HepG2 (cell line): Measurements from ENCODE around the gene MYH10. TPM values are rescaled to one million over a fixed set of nuclear protein-coding genes. Genes with fewer than 3 reads are reported as not detected.

ENCODE experiments used
- ATAC-seq: fragments of 200-7000 bp; cut with Tn5 transposase; 3 replicates; pipeline ENCODE4 v1.9.1; 2020; ENCODE audit warnings: mild to moderate bottlenecking, moderate library complexity
- BruUV-seq: library from RNA; stranded (reverse); fragments of 400-500 nt; replicated peaks from 2 replicates; lab custom pipeline; 2021; lab: Mats Ljungman, UMichigan
- CTCF ChIA-PET: fragments of 300-600 bp; formaldehyde crosslinking; extraction: SDS; loops from one replicate; lab custom pipeline; 2021; ENCODE audit warnings: low total read pairs, inconsistent platforms, low intra/inter-chr PET ratio; lab: Yijun Ruan, JAX
- POLR2A ChIA-PET: fragments of 350-600 bp; sonication (Branson Sonifier 250); formaldehyde crosslinking; loops from one replicate; lab custom pipeline; 2020; ENCODE audit warnings: antibody characterized with exemption, inconsistent platforms; lab: Yijun Ruan, JAX
- DNase-seq: peaks from one replicate; pipeline ENCODE4 v3.0.0-alpha.2; 2015; ENCODE audit warnings: low spot score
- FAIRE-seq: peaks from 3 replicates; lab custom pipeline; 2011; peaks lifted over from hg19 to GRCh38; lab: Jason Lieb, UNC
- H2AFZ ChIP-seq: one replicate; pipeline ENCODE4 v1.6.1; 2011; ENCODE audit warnings: low read length, inconsistent platforms
- H3K27ac ChIP-seq: fragments of 300-600 bp; 3 replicates; pipeline ENCODE4 v1.8.0; 2011; ENCODE audit warnings: mixed run types, mild to moderate bottlenecking, mixed read lengths, low read length, inconsistent platforms; ENCODE audit not compliant: insufficient read depth; ENCODE audit errors: extremely low read length
- H3K27me3 ChIP-seq, 2 experiments: fragments of 200-600 bp in 1 of 2; 2 replicates in 1 of 2; 3 replicates in 1 of 2; pipeline versions ENCODE4 v1.6.0 to v1.8.0; 2011; ENCODE audit warnings: low read length in 2 of 2, mild to moderate bottlenecking in 2 of 2, moderate library complexity in 2 of 2, inconsistent platforms in 1 of 2; ENCODE audit not compliant: insufficient read depth in 2 of 2, control insufficient read depth in 1 of 2
- H3K36me3 ChIP-seq, 2 experiments: fragments of 200-600 bp in 1 of 2; replicated peaks in 1 of 2; 2 replicates in 1 of 2; 3 replicates in 1 of 2; pipeline versions ENCODE4 v1.5.1 to v1.8.0; 2011; ENCODE audit warnings: low read length in 2 of 2, inconsistent platforms in 1 of 2; ENCODE audit not compliant: insufficient read depth in 2 of 2, control insufficient read depth in 1 of 2
- H3K4me1 ChIP-seq: 2 replicates; pipeline ENCODE4 v1.5.1; 2012; ENCODE audit warnings: low read length, inconsistent platforms; ENCODE audit not compliant: insufficient read depth
- H3K4me2 ChIP-seq: 2 replicates; pipeline ENCODE4 v1.6.0; 2011; ENCODE audit warnings: low read depth, low read length, inconsistent platforms
- H3K4me3 ChIP-seq, 3 experiments: fragments of 200-600 bp in 1 of 3; sonication (generic), shearing (Covaris generic) in 1 of 3; replicated peaks in 1 of 3; 2 replicates each; pipeline ENCODE4 v1.5.1; 2011 to 2016; ENCODE audit warnings: low read length in 3 of 3, inconsistent platforms in 2 of 3, low read depth in 2 of 3, mild to moderate bottlenecking in 2 of 3, control low read depth in 1 of 3, mixed read lengths in 1 of 3; ENCODE audit not compliant: insufficient read depth in 1 of 3
- H3K79me2 ChIP-seq: one replicate; pipeline ENCODE4 v1.6.1; 2011; ENCODE audit warnings: low read length, inconsistent platforms; ENCODE audit not compliant: insufficient read depth
- H3K9ac ChIP-seq: 2 replicates; pipeline ENCODE4 v1.6.0; 2011; ENCODE audit warnings: mild to moderate bottlenecking, low read depth, low read length, inconsistent platforms; ENCODE audit not compliant: insufficient read depth
- H3K9me3 ChIP-seq: 2 replicates; pipeline ENCODE4 v1.5.1; 2012; ENCODE audit warnings: mild to moderate bottlenecking, low read length
- H4K20me1 ChIP-seq: 2 replicates; pipeline ENCODE4 v1.6.0; 2011; ENCODE audit warnings: inconsistent platforms, mild to moderate bottlenecking, low read length, moderate library complexity; ENCODE audit not compliant: insufficient read depth
- FOXO1 ChIP-seq: sonication (generic); formaldehyde crosslinking; IDR thresholded peaks from 2 replicates; pipeline ENCODE4 v1.4.0; 2020; ENCODE audit warnings: missing genetic modification reagents
- MNT ChIP-seq: fragments of 450-650 bp; IDR thresholded peaks from 2 replicates; pipeline ENCODE4 v1.6.1; 2016
- NBN ChIP-seq: fragments of 450-650 bp; conservative IDR thresholded peaks from 2 replicates; pipeline ENCODE4 v1.6.1; 2017
- RAD21 ChIP-seq: fragments of 450-650 bp; formaldehyde crosslinking; IDR thresholded peaks from 2 replicates; pipeline ENCODE4 v1.5.0; 2020; ENCODE audit warnings: mild to moderate bottlenecking
- REL ChIP-seq: sonication (generic); formaldehyde crosslinking; conservative IDR thresholded peaks from 2 replicates; pipeline ENCODE4 v1.8.0; 2022; ENCODE audit warnings: mild to moderate bottlenecking, missing genetic modification reagents, moderate library complexity
- RFX3 ChIP-seq: IDR thresholded peaks from 2 replicates; pipeline ENCODE4 v1.6.1; 2016; ENCODE audit warnings: missing biosample characterization, missing genetic modification reagents
- SIN3B ChIP-seq: fragments of 150-350 bp; IDR thresholded peaks from 2 replicates; pipeline ENCODE4 v1.6.1; 2014; ENCODE audit warnings: low read length
- ZBTB7A ChIP-seq: sonication (generic); formaldehyde crosslinking; IDR thresholded peaks from 2 replicates; pipeline ENCODE4 v1.8.0; 2022; ENCODE audit warnings: mild to moderate bottlenecking, missing genetic modification reagents
- ZMYM2 ChIP-seq: sonication (generic); formaldehyde crosslinking; IDR thresholded peaks from 2 replicates; pipeline ENCODE4 v1.8.0; 2022; ENCODE audit warnings: mild to moderate bottlenecking, missing genetic modification reagents
- ZNF282 ChIP-seq: fragments of 450-650 bp; IDR thresholded peaks from 2 replicates; pipeline ENCODE4 v1.6.1; 2018; ENCODE audit not compliant: partially characterized antibody
- ZNF615 ChIP-seq: sonication (generic); formaldehyde crosslinking; IDR thresholded peaks from 2 replicates; pipeline ENCODE4 v1.5.0; 2020; ENCODE audit warnings: mild to moderate bottlenecking, missing genetic modification reagents, borderline replicate concordance
- ZNF768 ChIP-seq: sonication (generic); formaldehyde crosslinking; IDR thresholded peaks from 2 replicates; pipeline ENCODE4 v1.4.0; 2020; ENCODE audit warnings: missing genetic modification reagents
- WGBS: methylation state at CpG from one replicate; pipeline ENCODE4 v1.1.6; 2017; ENCODE audit warnings: low lambda C conversion rate; 5-methylcytosine and 5-hydroxymethylcytosine counted together
- in situ Hi-C: cut with HindIII; loops from 2 replicates; pipeline ENCODE4 v1.10.0; 2017; ENCODE audit warnings: low pct_unique_long_range_greater_than_20kb; ENCODE audit not compliant: extremely low pct_ligation_motif_present
- intact Hi-C: fragments of 100-400 bp; cut with micrococcal nuclease; formaldehyde crosslinking; loops from one replicate; pipeline ENCODE4 v1.10.0; 2022; ENCODE audit not compliant: unreplicated experiment
- polyA plus RNA-seq, 8 experiments: library from polyadenylated mRNA; depleted of rRNA in 3 of 8; stranded (reverse) in 7 of 8; unstranded in 1 of 8; fragments of >200 nt; fragmentation: Illumina TruSeq in 4 of 8; extraction: Trizol in 4 of 8; gene quantifications; 2 replicates each; pipeline versions ENCODE4 v1.2.1 to v1.2.3, GENCODE V29; 2011 to 2016; ENCODE audit warnings: low read depth in 4 of 8, missing spikeins in 1 of 8, mixed read lengths in 1 of 8; ENCODE audit not compliant: insufficient read depth in 1 of 8
- total RNA-seq, 5 experiments: library from RNA; depleted of rRNA; stranded (reverse); fragments of >200 nt; fragmentation: Illumina TruSeq; extraction: Trizol; gene quantifications; 2 replicates each; pipeline ENCODE4 v1.2.3, GENCODE V29; 2016; ENCODE audit warnings: low read depth in 1 of 5

MYH10 gene
- total and polyA plus RNA-seq, 2 of the 13 experiments (the other 11 are each of a cell fraction or from before 2014, with no cell fraction given): 43.4 to 68.6 TPM

GRCh38 chr17:8643855-8644506, 13.5 kb upstream of the MYH10 start (continued):
- TF ChIP-seq RFX3 (CRISPR knock-in tag) (peak; percentile 86), ZBTB7A (CRISPR knock-in tag) (no peak), ZNF768 (CRISPR knock-in tag) (0 out of 2 replicates have a peak, but pooled peaks have one; percentile 12), ZNF615 (CRISPR knock-in tag) (no peak), FOXO1 (peak; percentile 18; the same call in 1 of the 2 replicates), RAD21 (CRISPR knock-in tag) (no peak)

GRCh38 chr17:8639709-8640108, 9.2 kb upstream of the MYH10 start:
- ChIA-PET POLR2A (no interaction called here), CTCF (no interaction called here)
- in situ Hi-C loops (no loop called here), intact Hi-C loops (loop anchor here (10.0 kb wide), 1 partner anchor 65 kb away; no protein-coding TSS in a partner anchor)
- FAIRE-seq (no peak), DNase-seq (no peak), ATAC-seq (no peak)
- WGBS: 38% methylated on average over 1 of the region's 1 CpG
- H3K4me1 ChIP-seq: peaks cover 56% of the 10 kb centered on the region
- H3K36me3 ChIP-seq: no peaks in the 10 kb centered on the region
- no peaks in the 10 kb centered on the region for H3K27me3 ChIP-seq
- no peak overlapping the region for H2AFZ ChIP-seq
- H3K9ac ChIP-seq: no peak overlapping the region
- no peak overlapping the region for H3K4me3 ChIP-seq
- H3K9me3 ChIP-seq: no peaks in the 10 kb centered on the region
- H4K20me1 ChIP-seq: no peaks in the 10 kb centered on the region
- H3K27ac ChIP-seq: no peak overlapping the region
- no peak overlapping the region for H3K4me2 ChIP-seq
- H3K79me2 ChIP-seq: no peaks in the 10 kb centered on the region
- peak; percentile 1; the same call in 1 of the 2 replicates for TF ChIP-seq MNT
- no peak for TF ChIP-seq REL (CRISPR knock-in tag)
- TF ChIP-seq ZNF282: peak; percentile 32
- TF ChIP-seq SIN3B: no peak
- no peak for TF ChIP-seq ZMYM2 (CRISPR knock-in tag)
- TF ChIP-seq NBN: 0 out of 2 replicates have a peak, but pooled peaks have one; percentile 33
- BruUV-seq: no TSS peak
